Smooth muscle cell (in vitro differentiated cells): ENCODE data around the gene UBR4. TPM values are rescaled to one million over a fixed set of nuclear protein-coding genes. Genes with fewer than 3 reads are reported as not detected.

Experiments used
- DNase-seq: peaks from one replicate; lab custom pipeline; 2025; ENCODE audit not compliant: unreplicated experiment; lab: John Stamatoyannopoulos, UW
- H2AFZ ChIP-seq: fragments of 200-600 bp; sonication (generic); 2 replicates; pipeline ENCODE4 v1.6.0; 2016; ENCODE audit warnings: antibody characterized with exemption, low read depth, mild to moderate bottlenecking
- H3F3A ChIP-seq: fragments of 200-600 bp; sonication (generic); 2 replicates; pipeline ENCODE4 v1.6.0; 2017; ENCODE audit warnings: antibody characterized with exemption, low read depth
- H3K27ac ChIP-seq: fragments of 200-600 bp; sonication (generic); 2 replicates; pipeline ENCODE4 v1.5.1; 2016; ENCODE audit warnings: low read depth, mild to moderate bottlenecking
- H3K27me3 ChIP-seq: fragments of 200-600 bp; sonication (generic); 2 replicates; pipeline ENCODE4 v1.6.1; 2016; ENCODE audit warnings: low read depth, mild to moderate bottlenecking
- H3K36me3 ChIP-seq: fragments of 200-600 bp; sonication (generic); 2 replicates; pipeline ENCODE4 v1.5.1; 2016; ENCODE audit warnings: low read depth
- H3K4me1 ChIP-seq: fragments of 200-600 bp; sonication (generic); 2 replicates; pipeline ENCODE4 v1.5.1; 2016; ENCODE audit warnings: low read depth
- H3K4me2 ChIP-seq: fragments of 200-600 bp; sonication (generic); 2 replicates; pipeline ENCODE4 v1.6.0; 2016; ENCODE audit warnings: mild to moderate bottlenecking
- H3K4me3 ChIP-seq: fragments of 200-600 bp; sonication (generic); 2 replicates; pipeline ENCODE4 v1.5.1; 2016; ENCODE audit warnings: mild to moderate bottlenecking
- H3K79me2 ChIP-seq: fragments of 200-600 bp; sonication (generic); 2 replicates; pipeline ENCODE4 v1.6.0; 2016; ENCODE audit warnings: low read depth, mild to moderate bottlenecking
- H3K9ac ChIP-seq: fragments of 200-600 bp; sonication (generic); 2 replicates; pipeline ENCODE4 v1.6.0; 2016; ENCODE audit warnings: low read depth
- H3K9me3 ChIP-seq: fragments of 200-600 bp; sonication (generic); replicated peaks from 2 replicates; pipeline ENCODE4 v1.5.1; 2016; ENCODE audit warnings: low read depth
- H4K20me1 ChIP-seq: fragments of 200-600 bp; sonication (generic); 2 replicates; pipeline ENCODE4 v1.6.0; 2016; ENCODE audit warnings: low read depth
- WGBS: methylation state at CpG from one replicate; pipeline ENCODE4 v1.1.7; 2016; ENCODE audit warnings: low lambda C conversion rate; 5-methylcytosine and 5-hydroxymethylcytosine counted together
- polyA plus RNA-seq: library from polyadenylated mRNA; unstranded; fragments of >200 nt; fragmentation: Nextera tagmentation; extraction: Ambion mirVana; gene quantifications from 2 replicates; pipeline ENCODE4 v1.2.1, GENCODE V29; 2016
- total RNA-seq: library from RNA; depleted of rRNA; stranded (reverse); fragments of >200 nt; gene quantifications from 2 replicates; pipeline ENCODE4 v1.2.3, GENCODE V29; 2014
- TF ChIP-seq, protein P1 (sequence below): fragments of 200-600 bp; sonication (generic); IDR thresholded peaks from 2 replicates; pipeline ENCODE4 v1.5.1; 2017; ENCODE audit warnings: borderline replicate concordance, mild to moderate bottlenecking, antibody characterized with exemption; ENCODE audit not compliant: insufficient read depth, poor library complexity, severe bottlenecking

Gene UBR4
- total and polyA plus RNA-seq, 2 experiments from 2014 or later = 62.7 to 142 TPM

DNA sequence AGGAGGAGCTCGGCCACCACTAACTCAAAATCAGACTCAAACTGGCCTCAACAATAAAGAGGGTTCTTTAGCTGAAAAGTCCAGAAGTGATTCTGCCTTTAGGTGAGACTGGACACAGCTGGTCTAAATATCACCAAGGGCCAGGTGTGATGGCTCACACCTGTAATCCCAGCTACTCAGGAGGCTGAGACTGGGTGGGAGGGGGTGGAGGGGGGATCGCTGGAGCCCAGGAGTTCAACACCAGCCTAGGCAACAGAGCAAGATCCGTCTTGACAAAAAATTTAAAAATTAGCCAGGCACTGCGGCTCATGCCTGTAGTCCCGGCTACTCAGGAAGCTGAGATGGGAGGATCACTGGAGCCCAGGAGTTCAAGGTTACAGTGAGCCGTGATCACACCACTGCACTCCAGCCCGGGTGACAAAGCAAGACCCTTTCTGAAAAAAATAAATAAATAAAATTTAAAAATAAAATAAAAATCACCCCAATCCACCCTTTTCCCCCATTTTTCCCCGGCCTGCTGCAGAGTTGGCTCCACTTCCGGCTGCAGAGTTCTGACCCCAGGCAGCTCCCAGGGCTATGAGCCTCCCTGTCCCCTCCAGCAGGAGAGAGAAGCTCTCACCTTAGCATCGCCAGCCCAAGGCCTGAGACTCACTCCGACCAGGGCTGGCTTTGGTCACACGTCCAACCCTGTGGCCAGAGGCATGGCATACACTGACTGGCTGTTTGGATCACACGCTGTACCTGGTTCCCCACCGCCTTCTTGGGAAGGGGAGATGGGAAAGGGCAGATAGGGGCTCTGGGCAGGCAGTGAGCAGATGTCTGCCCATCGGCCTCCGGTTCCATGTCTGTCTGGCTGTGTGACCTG is 166.3 kb downstream of the UBR4 start:
- TF ChIP-seq, protein P1, sequence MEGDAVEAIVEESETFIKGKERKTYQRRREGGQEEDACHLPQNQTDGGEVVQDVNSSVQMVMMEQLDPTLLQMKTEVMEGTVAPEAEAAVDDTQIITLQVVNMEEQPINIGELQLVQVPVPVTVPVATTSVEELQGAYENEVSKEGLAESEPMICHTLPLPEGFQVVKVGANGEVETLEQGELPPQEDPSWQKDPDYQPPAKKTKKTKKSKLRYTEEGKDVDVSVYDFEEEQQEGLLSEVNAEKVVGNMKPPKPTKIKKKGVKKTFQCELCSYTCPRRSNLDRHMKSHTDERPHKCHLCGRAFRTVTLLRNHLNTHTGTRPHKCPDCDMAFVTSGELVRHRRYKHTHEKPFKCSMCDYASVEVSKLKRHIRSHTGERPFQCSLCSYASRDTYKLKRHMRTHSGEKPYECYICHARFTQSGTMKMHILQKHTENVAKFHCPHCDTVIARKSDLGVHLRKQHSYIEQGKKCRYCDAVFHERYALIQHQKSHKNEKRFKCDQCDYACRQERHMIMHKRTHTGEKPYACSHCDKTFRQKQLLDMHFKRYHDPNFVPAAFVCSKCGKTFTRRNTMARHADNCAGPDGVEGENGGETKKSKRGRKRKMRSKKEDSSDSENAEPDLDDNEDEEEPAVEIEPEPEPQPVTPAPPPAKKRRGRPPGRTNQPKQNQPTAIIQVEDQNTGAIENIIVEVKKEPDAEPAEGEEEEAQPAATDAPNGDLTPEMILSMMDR = no peak
- Histone ChIP-seq H3K9me3 (no peaks in the 10 kb centered on the region), H2AFZ (no peak overlapping the region), H3F3A (no peaks in the 10 kb centered on the region), H3K4me3 (no peak overlapping the region), H3K36me3 (no peaks in the 10 kb centered on the region), H3K79me2 (no peaks in the 10 kb centered on the region), H3K27me3 (no peaks in the 10 kb centered on the region), H3K4me1 (no peaks in the 10 kb centered on the region), H4K20me1 (no peaks in the 10 kb centered on the region), H3K4me2 (no peak overlapping the region), H3K27ac (no peak overlapping the region), H3K9ac (no peak overlapping the region)
- DNase-seq = no peak
- WGBS = 85% methylated on average over 16 of the region's 16 CpGs

DNA sequence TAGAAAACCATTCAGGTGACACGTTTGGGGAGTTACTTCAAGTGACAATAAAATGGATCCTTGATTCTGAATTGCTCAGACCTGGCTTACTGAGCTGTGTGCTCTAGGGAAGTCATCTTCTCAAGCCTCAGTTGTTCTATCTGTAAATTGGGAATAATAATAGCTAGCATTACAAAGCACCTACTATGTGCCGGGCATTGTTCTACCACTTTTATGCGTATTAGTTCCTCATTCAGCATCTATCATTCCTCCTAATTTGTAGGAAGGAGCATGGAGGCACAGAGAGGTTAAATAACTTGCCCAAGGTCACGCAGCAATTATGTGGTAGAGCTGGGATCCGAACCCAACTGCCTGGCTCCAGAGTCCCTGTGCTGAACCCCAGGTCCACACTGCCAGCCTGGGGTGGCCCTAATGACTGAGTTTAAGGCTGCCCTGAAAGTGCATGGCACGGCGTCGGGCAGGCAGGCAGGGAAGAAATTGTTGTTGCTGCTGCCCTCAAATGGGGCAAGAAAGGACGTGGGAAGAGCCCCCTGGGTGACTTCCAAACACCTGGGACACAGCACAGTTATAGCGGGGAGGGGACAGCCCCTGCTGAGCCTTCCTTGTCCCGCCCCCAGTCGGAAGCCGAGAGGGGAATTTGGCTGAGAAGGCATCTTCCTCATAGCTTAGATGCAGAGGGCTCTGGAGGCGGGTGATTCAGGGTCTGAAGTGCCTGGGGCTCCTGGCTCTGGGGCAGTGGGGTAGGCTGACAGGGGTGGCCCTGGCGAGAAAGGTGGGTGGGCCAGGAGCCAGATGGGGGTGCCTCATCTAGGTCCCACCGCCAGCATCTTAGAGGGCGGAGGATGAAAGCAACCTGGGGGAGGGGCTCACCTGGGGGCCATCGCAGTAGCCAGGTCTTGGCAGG is 167.1 kb downstream of the UBR4 start:
- TF ChIP-seq, protein P1 = no peak
- no peak overlapping the region for H2AFZ ChIP-seq
- H3K4me1 ChIP-seq = no peaks in the 10 kb centered on the region
- H3F3A ChIP-seq = no peaks in the 10 kb centered on the region
- no peaks in the 10 kb centered on the region for H3K9me3 ChIP-seq
- no peak for DNase-seq
- no peak overlapping the region for H3K4me2 ChIP-seq
- no peaks in the 10 kb centered on the region for H3K79me2 ChIP-seq
- no peaks in the 10 kb centered on the region for H4K20me1 ChIP-seq
- WGBS = 58% methylated on average over 18 of the region's 18 CpGs
- no peaks in the 10 kb centered on the region for H3K27me3 ChIP-seq
- no peak overlapping the region for H3K9ac ChIP-seq
- H3K4me3 ChIP-seq = no peak overlapping the region
- no peaks in the 10 kb centered on the region for H3K36me3 ChIP-seq
- H3K27ac ChIP-seq = no peak overlapping the region

DNA sequence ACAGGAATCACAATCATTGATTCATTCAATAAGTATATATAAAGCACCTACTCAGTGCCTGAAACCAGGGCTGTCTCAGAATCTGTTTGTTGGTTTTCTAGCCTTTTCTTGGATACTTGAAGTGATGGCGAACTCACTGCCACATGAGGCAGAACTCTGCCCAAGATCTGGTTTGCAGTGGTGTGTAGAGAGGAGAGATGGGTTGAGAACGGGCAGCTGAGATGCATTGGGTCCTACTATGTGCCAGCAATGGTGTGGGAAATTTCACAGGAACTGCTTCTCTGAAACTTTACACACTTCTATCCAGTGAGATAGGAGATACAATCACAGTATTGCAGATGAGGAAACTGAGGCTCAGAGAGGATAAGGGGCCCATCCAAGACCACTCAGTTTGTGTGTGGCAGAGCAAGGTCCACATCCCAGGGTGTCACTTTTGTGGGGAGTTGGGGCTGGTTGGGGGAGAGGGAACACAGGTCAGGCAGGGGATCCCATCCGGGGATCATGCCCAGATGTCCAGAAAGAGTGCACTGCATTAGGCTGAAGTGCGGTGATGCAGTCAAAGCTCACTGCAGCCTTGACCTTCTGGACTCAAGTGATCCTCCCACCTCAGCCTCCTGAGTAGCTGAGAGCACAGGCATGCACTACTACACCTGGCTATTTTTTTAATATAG is 169.9 kb downstream of the UBR4 start:
- no peak overlapping the region for H3K4me2 ChIP-seq
- no peak overlapping the region for H3K27ac ChIP-seq
- no peak overlapping the region for H3K4me3 ChIP-seq
- TF ChIP-seq, protein P1 = no peak
- no peaks in the 10 kb centered on the region for H4K20me1 ChIP-seq
- no peak overlapping the region for H2AFZ ChIP-seq
- no peaks in the 10 kb centered on the region for H3F3A ChIP-seq
- H3K36me3 ChIP-seq = no peaks in the 10 kb centered on the region
- DNase-seq = no peak
- WGBS = 97% methylated on average over 4 of the region's 4 CpGs
- H3K79me2 ChIP-seq = no peaks in the 10 kb centered on the region
- no peaks in the 10 kb centered on the region for H3K9me3 ChIP-seq
- H3K9ac ChIP-seq = no peak overlapping the region
- H3K4me1 ChIP-seq = no peaks in the 10 kb centered on the region
- no peaks in the 10 kb centered on the region for H3K27me3 ChIP-seq
